Activated naive CD8-positive, alpha-beta T cell (primary cell): ENCODE results near the gene GIPC2.
"Not testable (repeated sequence)": the region's sequence is repeated elsewhere in the genome, so short reads cannot be mapped to it uniquely, and the experiment has no call there.

ENCODE experiments used
- H3K27ac Mint-ChIP-seq: one replicate; pipeline ENCODE4 v1.8.0; 2021; ENCODE audit warnings: mixed read lengths
- H3K27me3 Mint-ChIP-seq: one replicate; pipeline ENCODE4 v1.8.0; 2021; ENCODE audit warnings: mixed read lengths
- H3K36me3 Mint-ChIP-seq: one replicate; pipeline ENCODE4 v1.8.0; 2021; ENCODE audit warnings: mixed read lengths
- H3K4me1 Mint-ChIP-seq: one replicate; pipeline ENCODE4 v1.8.0; 2021; ENCODE audit warnings: low read depth, mixed read lengths
- H3K4me3 Mint-ChIP-seq: one replicate; pipeline ENCODE4 v1.8.0; 2021; ENCODE audit warnings: mild to moderate bottlenecking, mixed read lengths
- H3K9me3 Mint-ChIP-seq: one replicate; pipeline ENCODE4 v1.8.0; 2021; ENCODE audit warnings: low read depth, mixed read lengths

The GIPC2 gene

GRCh38 chr1:78048446-78048845, 2.7 kb downstream of the GIPC2 start:
- H3K27me3 Mint-ChIP-seq: peaks cover 30% of the 10 kb centered on the region
- peaks cover 7% of the 10 kb centered on the region for H3K36me3 Mint-ChIP-seq
- H3K4me3 Mint-ChIP-seq: no peak overlapping the region
- H3K9me3 Mint-ChIP-seq: no peaks in the 10 kb centered on the region
- peaks cover 29% of the 10 kb centered on the region for H3K4me1 Mint-ChIP-seq
- H3K27ac Mint-ChIP-seq: no peak overlapping the region

GRCh38 chr1:78049396-78049795, 3.6 kb downstream of the GIPC2 start:
- peaks cover 30% of the 10 kb centered on the region for H3K27me3 Mint-ChIP-seq
- no peaks in the 10 kb centered on the region for H3K9me3 Mint-ChIP-seq
- H3K36me3 Mint-ChIP-seq: peaks cover 7% of the 10 kb centered on the region
- H3K4me1 Mint-ChIP-seq: peaks cover 29% of the 10 kb centered on the region
- no peak overlapping the region for H3K27ac Mint-ChIP-seq
- no peak overlapping the region for H3K4me3 Mint-ChIP-seq

DNA sequence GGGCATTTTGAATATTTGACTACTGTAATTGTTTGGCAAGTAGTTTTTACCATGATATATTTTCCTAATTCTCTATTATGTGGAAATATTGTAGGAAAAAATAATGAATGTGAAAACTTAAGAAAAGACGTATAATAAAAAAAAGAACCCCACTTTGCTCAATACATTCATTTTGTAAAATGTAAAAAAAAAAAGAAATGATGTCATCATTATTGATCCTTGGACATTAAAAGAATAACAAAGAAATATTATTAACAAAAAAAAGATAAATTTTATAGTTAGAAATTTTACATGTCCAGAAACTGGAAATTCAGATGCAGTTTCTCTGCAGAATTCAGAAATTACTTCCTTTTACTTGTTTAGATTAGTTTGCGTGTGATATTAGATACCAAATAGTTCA, 5.2 kb downstream of the GIPC2 start:
- Mint-ChIP-seq H3K4me3 (no peak overlapping the region), H3K36me3 (peaks cover 9% of the 10 kb centered on the region), H3K9me3 (no peaks in the 10 kb centered on the region), H3K27me3 (peaks cover 19% of the 10 kb centered on the region), H3K27ac (no peak overlapping the region), H3K4me1 (peaks cover 17% of the 10 kb centered on the region)

DNA sequence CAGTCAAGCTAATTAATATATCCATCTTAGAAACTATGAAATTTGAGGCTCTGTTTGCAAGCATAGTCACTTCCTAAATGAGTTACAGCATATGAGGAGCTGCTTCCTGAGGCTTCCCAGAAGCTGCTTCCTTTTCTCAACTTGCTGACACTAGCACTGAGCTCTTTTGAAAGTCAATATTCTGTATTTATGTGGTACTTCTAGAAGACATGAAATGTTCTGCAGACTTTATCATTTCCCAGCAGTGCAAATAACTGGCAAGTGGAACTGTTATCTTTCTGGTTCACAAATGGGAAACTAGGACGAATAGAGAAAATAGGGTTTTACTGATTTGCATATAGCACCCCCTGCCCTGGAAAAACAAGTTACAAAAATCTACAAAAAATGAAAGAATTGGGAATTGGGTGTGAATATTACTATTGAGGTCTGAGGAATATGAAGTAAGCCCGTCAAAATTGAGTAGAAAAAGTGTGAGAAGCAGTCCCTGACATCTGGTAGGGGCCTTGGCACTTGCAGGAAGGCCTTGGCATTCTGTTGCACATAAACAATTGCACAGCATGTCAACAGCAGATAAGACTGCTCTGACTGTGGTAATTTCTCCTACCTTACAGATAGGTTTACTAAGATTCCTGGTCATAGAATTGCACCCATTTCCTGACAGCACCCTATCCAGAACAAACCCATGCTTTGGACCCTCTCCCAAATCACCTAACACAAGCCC, 7.1 kb downstream of the GIPC2 start:
- no peaks in the 10 kb centered on the region for H3K9me3 Mint-ChIP-seq
- peaks cover 11% of the 10 kb centered on the region for H3K27me3 Mint-ChIP-seq
- peaks cover 5% of the 10 kb centered on the region for H3K4me1 Mint-ChIP-seq
- H3K36me3 Mint-ChIP-seq: peaks cover 9% of the 10 kb centered on the region
- H3K27ac Mint-ChIP-seq: no peak overlapping the region
- H3K4me3 Mint-ChIP-seq: no peak overlapping the region

DNA sequence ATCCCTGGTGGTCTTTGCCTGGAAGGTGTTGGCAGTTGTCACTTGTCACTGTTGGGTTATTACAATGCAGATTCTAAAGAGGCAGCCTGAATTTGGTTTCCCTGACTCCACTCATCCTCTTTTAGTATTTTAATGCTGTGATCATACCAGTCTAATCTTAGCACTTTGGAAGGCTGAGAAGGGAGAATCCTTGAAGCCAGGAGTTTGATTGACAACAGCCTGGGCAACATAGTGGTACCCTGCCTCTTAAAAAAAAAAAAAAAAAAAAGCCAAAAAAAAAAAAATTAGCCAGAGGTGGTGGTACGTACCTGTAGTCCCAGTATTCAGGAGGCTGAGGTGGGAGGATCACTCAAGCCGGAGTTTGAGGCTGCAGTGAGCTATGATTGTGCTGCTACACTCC, 7.7 kb downstream of the GIPC2 start:
- no peaks in the 10 kb centered on the region for H3K9me3 Mint-ChIP-seq
- H3K27ac Mint-ChIP-seq: no peak overlapping the region
- no peak overlapping the region for H3K4me3 Mint-ChIP-seq
- H3K27me3 Mint-ChIP-seq: peaks cover 8% of the 10 kb centered on the region
- H3K36me3 Mint-ChIP-seq: peaks cover 9% of the 10 kb centered on the region
- H3K4me1 Mint-ChIP-seq: peaks cover 2% of the 10 kb centered on the region

- Mint-ChIP-seq H3K9me3 (no peaks in the 10 kb centered on the region), H3K4me1 (no peaks in the 10 kb centered on the region), H3K4me3 (no peak overlapping the region), H3K27ac (no peak overlapping the region), H3K36me3 (peaks cover 7% of the 10 kb centered on the region), H3K27me3 (peaks cover 1% of the 10 kb centered on the region)
These were observed 8.8 kb downstream of the GIPC2 start for GRCh38 chr1:78054559-78054958.

DNA sequence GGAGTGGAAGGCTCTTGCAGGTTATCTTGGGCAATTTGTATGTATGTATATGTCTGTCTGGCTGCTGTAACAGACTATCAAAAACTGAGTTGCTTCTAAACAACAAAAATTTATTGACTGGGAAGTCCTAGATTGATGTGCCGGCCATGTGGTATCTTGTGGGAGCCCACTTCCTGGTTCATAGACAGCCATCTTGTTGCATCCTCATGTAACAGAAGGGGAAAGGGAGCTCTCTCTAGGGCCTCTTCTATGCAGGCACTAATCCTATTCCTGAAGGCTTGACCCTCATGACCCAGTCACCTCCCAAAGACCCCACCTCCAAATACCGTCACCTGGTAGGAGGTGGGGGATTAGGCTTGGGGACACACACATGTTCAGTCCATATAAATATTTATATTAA, 9.2 kb downstream of the GIPC2 start:
- peaks cover 1% of the 10 kb centered on the region for H3K27me3 Mint-ChIP-seq
- no peak overlapping the region for H3K27ac Mint-ChIP-seq
- no peak overlapping the region for H3K4me3 Mint-ChIP-seq
- no peaks in the 10 kb centered on the region for H3K9me3 Mint-ChIP-seq
- H3K4me1 Mint-ChIP-seq: no peaks in the 10 kb centered on the region
- peaks cover 7% of the 10 kb centered on the region for H3K36me3 Mint-ChIP-seq

DNA sequence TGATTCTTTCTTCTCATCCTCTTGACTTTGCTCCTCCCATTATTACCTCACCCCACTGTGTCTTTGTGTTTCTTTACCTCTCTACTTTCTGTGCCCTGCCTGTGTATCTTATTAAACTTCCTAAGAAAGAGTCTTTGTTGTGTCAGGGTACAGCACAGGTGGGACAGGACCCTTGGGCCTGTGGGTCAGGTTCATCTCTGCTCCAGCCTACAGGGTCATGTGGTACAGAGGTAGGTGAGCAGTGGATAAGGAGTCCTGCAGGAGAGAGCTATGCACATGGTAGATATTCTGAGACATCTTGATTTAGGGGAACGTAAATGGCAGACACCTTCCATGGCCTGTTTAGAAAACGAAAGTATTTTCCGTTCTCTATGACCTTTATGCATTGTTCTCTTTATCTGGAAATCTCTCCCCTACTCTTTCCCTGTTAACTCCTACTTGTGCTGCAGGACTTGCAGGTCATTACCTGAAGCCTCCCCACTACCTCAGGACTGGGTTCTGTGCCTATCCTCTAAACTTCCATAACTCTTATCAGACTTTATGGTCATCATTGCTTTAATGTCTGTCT, 9.9 kb downstream of the GIPC2 start:
- Mint-ChIP-seq H3K27ac (no peak overlapping the region), H3K4me1 (no peaks in the 10 kb centered on the region), H3K36me3 (peaks cover 7% of the 10 kb centered on the region), H3K4me3 (no peak overlapping the region), H3K27me3 (peaks cover 1% of the 10 kb centered on the region), H3K9me3 (no peaks in the 10 kb centered on the region)

DNA sequence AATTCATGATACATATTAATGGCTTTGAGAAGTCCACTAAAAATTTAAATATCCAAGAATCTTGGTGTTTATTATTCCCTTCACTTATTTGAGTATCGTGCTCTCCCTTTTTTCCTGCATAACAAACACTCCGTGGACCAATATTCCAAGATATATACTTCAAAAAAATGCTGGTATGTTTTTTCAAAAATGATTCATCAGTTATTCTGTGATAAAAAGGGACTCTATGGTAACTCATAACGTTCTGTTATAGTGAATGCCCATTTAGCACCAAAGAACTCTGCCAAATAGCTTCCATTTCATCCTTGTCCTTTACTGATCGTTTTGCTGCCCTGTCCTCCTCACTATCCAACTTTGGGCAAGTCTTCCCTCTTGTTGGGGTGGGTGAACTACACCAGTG, 12.9 kb downstream of the GIPC2 start:
- no peak overlapping the region for H3K27ac Mint-ChIP-seq
- H3K4me3 Mint-ChIP-seq: no peak overlapping the region
- no peaks in the 10 kb centered on the region for H3K9me3 Mint-ChIP-seq
- no peaks in the 10 kb centered on the region for H3K4me1 Mint-ChIP-seq
- peaks cover 2% of the 10 kb centered on the region for H3K36me3 Mint-ChIP-seq
- H3K27me3 Mint-ChIP-seq: no peaks in the 10 kb centered on the region

DNA sequence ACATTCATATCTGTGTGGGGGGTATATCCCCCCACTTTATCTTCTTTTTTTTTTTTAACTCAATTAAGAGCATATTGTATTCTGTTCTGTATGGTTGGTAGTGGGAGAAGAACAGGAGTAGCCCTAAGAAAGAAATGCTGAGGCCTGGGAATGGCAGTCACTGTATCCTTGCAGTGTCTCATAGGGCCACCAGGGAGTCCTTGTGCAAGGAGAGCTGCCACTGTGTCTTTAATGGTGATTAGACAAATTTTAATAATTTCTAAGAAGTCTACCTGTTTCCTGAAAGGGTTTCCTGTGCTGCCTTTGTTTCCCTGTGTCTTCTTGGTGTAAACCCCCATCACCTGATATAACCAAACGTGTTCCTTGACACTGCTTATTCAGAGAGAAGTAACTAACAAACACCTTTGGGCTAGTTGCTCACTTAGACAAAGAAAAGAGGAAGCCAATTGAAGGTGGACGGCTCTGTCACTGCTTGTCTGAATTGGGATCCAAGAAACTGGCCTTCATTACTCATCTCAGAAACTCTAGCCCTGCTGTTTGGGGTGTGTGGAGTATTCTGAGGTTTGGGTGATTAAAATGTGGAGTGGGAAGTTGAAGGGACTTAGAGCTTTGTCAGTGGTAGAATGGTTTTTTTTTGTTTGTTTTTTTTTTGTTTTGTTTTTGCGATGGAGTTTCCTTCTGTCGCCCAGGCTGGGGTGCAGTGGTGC, 15.2 kb downstream of the GIPC2 start:
- no peaks in the 10 kb centered on the region for H3K9me3 Mint-ChIP-seq
- no peaks in the 10 kb centered on the region for H3K36me3 Mint-ChIP-seq
- no peak overlapping the region for H3K4me3 Mint-ChIP-seq
- no peaks in the 10 kb centered on the region for H3K4me1 Mint-ChIP-seq
- H3K27ac Mint-ChIP-seq: no peak overlapping the region
- H3K27me3 Mint-ChIP-seq: peaks cover 4% of the 10 kb centered on the region

DNA sequence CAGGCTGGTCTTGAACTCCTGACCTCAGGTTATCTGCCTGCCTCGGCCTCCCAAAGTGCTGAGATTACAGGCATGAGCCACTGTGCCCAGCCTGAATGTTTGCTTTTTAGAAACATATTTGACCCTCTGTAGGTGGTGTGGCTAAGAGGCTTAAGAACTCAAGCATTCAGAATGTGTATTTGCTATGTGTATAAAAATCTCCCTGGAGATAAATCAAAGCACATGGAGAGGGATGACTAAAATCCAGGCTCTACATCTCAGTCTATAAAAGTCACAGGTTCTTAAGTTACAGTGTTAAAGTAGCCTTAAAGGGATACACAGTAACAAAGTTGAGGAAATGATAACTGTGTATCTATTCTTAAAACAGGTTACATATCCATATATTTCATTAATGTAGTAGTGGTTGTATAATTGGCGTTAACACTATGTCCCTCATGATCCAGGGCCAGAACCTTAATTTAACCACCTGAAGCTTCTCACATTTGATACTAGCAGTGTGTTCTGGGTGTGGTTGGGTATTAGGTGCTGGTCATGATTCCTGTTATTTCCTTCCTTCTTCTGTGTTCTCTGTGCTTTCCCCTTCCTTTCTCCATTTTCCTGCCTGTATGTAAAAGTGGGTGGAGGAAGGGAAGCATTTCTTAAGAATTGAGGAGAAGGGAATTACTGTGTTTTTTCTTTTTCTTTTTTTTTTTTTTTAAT, 16.2 kb downstream of the GIPC2 start:
- H3K36me3 Mint-ChIP-seq: no peaks in the 10 kb centered on the region
- no peaks in the 10 kb centered on the region for H3K4me1 Mint-ChIP-seq
- H3K27ac Mint-ChIP-seq: no peak overlapping the region
- no peaks in the 10 kb centered on the region for H3K9me3 Mint-ChIP-seq
- H3K4me3 Mint-ChIP-seq: no peak overlapping the region
- H3K27me3 Mint-ChIP-seq: peaks cover 4% of the 10 kb centered on the region

DNA sequence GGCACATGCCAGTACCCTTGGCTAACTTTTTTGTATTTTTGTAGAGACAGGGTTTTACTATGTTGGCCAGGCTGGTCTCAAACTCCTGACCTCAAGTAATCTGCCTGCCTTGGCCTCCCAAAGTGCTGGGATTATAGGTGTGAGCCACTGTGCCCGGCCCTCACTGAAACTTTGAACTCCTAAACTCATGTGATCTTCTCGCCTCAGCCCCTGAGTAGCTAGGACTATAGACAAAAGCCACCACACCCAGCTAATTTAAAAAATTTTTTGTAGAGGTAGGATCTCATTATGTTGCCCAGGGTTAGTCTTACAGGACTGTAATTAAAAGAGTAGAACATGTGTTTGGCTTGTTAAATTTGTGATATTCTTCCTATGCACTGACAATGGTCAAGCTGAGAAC, 19.1 kb downstream of the GIPC2 start:
- not testable (repeated sequence) for H3K4me1 Mint-ChIP-seq

GRCh38 chr1:78068681-78069283, 23.0 kb downstream of the GIPC2 start:
- Mint-ChIP-seq H3K9me3 (no peaks in the 10 kb centered on the region), H3K27ac (no peak overlapping the region), H3K4me1 (no peaks in the 10 kb centered on the region), H3K36me3 (no peaks in the 10 kb centered on the region), H3K4me3 (no peak overlapping the region), H3K27me3 (peaks cover 11% of the 10 kb centered on the region)

More for the DNA sequence above, 19.1 kb downstream of the GIPC2 start:
- H3K4me3 Mint-ChIP-seq, H3K36me3 Mint-ChIP-seq, H3K27ac Mint-ChIP-seq, H3K9me3 Mint-ChIP-seq, H3K27me3 Mint-ChIP-seq: not testable (repeated sequence)

DNA sequence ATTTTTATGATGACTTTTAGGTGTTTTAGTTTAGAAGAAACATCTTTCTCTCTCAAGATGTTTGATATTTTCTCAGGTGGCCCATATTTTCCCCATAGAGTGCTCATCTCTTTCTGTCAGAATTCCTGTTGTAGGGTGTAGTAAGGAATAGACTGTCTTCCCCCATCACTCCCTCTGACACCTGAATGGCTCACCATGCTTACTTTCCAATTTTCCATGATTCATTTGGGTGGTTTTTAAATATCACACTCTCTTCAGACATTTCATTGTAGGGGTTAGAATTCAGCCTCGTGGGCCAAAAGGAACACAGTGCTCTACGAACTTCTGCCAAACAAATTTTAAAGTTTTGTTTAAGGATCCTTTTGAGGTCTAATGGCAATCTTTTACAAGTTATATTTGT, 24.0 kb downstream of the GIPC2 start:
- H3K4me3 Mint-ChIP-seq: no peak overlapping the region
- no peaks in the 10 kb centered on the region for H3K36me3 Mint-ChIP-seq
- H3K27ac Mint-ChIP-seq: no peak overlapping the region
- peaks cover 7% of the 10 kb centered on the region for H3K27me3 Mint-ChIP-seq
- H3K4me1 Mint-ChIP-seq: no peaks in the 10 kb centered on the region
- H3K9me3 Mint-ChIP-seq: no peaks in the 10 kb centered on the region

- Mint-ChIP-seq H3K4me1 (no peaks in the 10 kb centered on the region), H3K27me3 (peaks cover 7% of the 10 kb centered on the region), H3K27ac (no peak overlapping the region), H3K9me3 (no peaks in the 10 kb centered on the region), H3K4me3 (no peak overlapping the region), H3K36me3 (no peaks in the 10 kb centered on the region)
These were observed 24.4 kb downstream of the GIPC2 start for GRCh38 chr1:78070210-78070609.
